Astrocyte of the spinal cord (primary cell): ENCODE results near the gene TECRL.

ENCODE experiments used
- DNase-seq: peaks from one replicate; pipeline ENCODE4 v3.0.0; 2011; ENCODE audit warnings: low read depth, low spot score
- H3K4me3 ChIP-seq: 2 replicates; pipeline ENCODE4 v1.5.1; 2011; ENCODE audit warnings: low read depth, mild to moderate bottlenecking, low read length, moderate library complexity
- in situ Hi-C: cut with HindIII; loops from 2 replicates; pipeline ENCODE4 v1.10.0; 2017; ENCODE audit warnings: low sequenced_read_pairs
- TF ChIP-seq, protein P1 (sequence below): IDR thresholded peaks from 2 replicates; pipeline ENCODE4 v1.5.1; 2012; ENCODE audit warnings: low read depth, mild to moderate bottlenecking, low read length, inconsistent platforms

The TECRL gene

DNA sequence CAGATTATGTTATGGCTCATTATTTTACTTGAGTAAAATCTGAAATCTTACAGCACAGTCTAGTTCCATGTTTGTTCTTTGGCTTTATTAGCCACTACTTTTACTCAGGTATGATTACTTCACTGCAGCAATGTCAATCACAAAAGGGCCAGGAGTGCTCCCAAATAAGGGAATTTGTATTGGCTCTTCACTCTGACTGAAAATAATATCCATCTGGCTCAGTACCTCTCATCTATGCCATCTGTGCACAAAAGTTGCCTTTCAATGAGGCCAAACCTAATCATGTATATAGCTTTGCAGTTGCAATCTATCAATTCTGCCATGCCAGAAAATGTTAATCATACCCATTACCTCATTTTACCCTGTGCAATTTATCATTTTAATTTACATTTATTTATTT, 161.1 kb downstream of the TECRL start:
- DNase-seq: no peak
- no peak overlapping the region for H3K4me3 ChIP-seq
- in situ Hi-C loops: no loop called here
- TF ChIP-seq, protein P1, sequence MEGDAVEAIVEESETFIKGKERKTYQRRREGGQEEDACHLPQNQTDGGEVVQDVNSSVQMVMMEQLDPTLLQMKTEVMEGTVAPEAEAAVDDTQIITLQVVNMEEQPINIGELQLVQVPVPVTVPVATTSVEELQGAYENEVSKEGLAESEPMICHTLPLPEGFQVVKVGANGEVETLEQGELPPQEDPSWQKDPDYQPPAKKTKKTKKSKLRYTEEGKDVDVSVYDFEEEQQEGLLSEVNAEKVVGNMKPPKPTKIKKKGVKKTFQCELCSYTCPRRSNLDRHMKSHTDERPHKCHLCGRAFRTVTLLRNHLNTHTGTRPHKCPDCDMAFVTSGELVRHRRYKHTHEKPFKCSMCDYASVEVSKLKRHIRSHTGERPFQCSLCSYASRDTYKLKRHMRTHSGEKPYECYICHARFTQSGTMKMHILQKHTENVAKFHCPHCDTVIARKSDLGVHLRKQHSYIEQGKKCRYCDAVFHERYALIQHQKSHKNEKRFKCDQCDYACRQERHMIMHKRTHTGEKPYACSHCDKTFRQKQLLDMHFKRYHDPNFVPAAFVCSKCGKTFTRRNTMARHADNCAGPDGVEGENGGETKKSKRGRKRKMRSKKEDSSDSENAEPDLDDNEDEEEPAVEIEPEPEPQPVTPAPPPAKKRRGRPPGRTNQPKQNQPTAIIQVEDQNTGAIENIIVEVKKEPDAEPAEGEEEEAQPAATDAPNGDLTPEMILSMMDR: no peak

DNA sequence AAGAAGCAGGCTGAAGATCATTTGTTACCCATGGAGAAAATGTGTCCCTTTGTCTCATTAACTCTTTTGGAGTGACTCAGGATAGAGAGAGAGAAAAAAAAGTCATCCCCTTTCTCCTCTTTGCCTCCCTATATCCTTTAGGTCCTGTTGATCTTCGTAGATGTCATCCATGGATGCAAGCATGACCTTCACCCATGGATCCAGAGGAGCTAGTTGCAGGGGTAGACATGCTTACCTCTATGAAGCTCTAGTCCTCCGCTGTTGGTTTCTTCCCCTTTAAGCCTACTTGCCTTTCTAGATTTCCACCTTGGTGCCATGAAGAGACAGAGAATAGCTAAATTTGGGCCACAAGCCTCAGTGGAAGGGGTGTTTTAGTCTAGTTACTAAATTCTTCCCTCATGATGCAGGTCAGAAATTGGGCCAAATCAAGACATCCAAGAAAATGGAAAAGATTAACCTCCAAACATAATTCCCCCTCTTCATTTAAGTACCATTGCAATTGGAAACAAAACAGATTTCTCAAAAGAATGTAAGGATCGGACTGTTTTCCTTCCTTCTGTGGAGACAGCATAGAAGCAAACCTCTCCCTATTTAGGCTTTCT, 178.4 kb downstream of the TECRL start:
- in situ Hi-C loops: no loop called here
- TF ChIP-seq, protein P1: no peak
- no peak overlapping the region for H3K4me3 ChIP-seq
- DNase-seq: peak; percentile 20
